NCI-H345 treated with DMSO at 0.1 percent for 48 hours (cell line): ENCODE measurements around the gene POLQ.
A peak's percentile ranks its signal among the peaks of the same experiment; 100 is the strongest.
"Not testable (repeated sequence)": the region's sequence is repeated elsewhere in the genome, so short reads cannot be mapped to it uniquely, and the experiment has no call there.

Source experiments
- DNase-seq: peaks from one replicate; lab custom pipeline; 2025; ENCODE audit not compliant: unreplicated experiment; lab: John Stamatoyannopoulos, UW

The POLQ gene

GRCh38 chr3:121545574-121546455, at the start of gene POLQ:
TSS of gene POLQ (minus strand) at chr3:121545988. CDS start at chr3:121545877, 111 bp downstream.
- DNase-seq, result peak; percentile 58

- no peak for DNase-seq
Measured at GRCh38 chr3:121594850-121595249, 49.1 kb upstream of the POLQ start.

- not testable (repeated sequence) for DNase-seq
Measured at GRCh38 chr3:121593806-121594205, 48.0 kb upstream of the POLQ start.

- peak; percentile 24 for DNase-seq
Measured at GRCh38 chr3:121592856-121593702, 47.3 kb upstream of the POLQ start, which contains the start of gene FBXO40. TSS of gene FBXO40 (plus strand) at chr3:121593379. CDS start at chr3:121620576, 27,197 bp downstream.

GRCh38 chr3:121584418-121584817, 38.6 kb upstream of the POLQ start:
- DNase-seq, result no peak

- no peak for DNase-seq
Measured at GRCh38 chr3:121581691-121582090, 35.9 kb upstream of the POLQ start.

GRCh38 chr3:121574449-121574848, 28.7 kb upstream of the POLQ start:
- DNase-seq, result no peak

- DNase-seq, result no peak
Measured at GRCh38 chr3:121567649-121568048, 21.9 kb upstream of the POLQ start, which contains the start of gene ARGFX. TSS of gene ARGFX (plus strand) at chr3:121567949. CDS start at chr3:121570714, 2,765 bp downstream.

- DNase-seq, result no peak
Measured at GRCh38 chr3:121566773-121567172, 21.0 kb upstream of the POLQ start.

GRCh38 chr3:121562148-121562547, 16.4 kb upstream of the POLQ start:
- DNase-seq, result no peak

GRCh38 chr3:121557426-121557934, 11.7 kb upstream of the POLQ start:
- no peak for DNase-seq

- no peak for DNase-seq
Measured at GRCh38 chr3:121552797-121553196, 7.0 kb upstream of the POLQ start.

- no peak for DNase-seq
Measured at GRCh38 chr3:121552379-121552778, 6.6 kb upstream of the POLQ start.

- DNase-seq, result no peak
Measured at GRCh38 chr3:121545049-121545573, 677 bp downstream of the POLQ start.

- DNase-seq, result no peak
Measured at GRCh38 chr3:121542924-121543323, 2.9 kb downstream of the POLQ start.

- no peak for DNase-seq
Measured at GRCh38 chr3:121531269-121531668, 14.5 kb downstream of the POLQ start.

GRCh38 chr3:121529308-121529707, 16.5 kb downstream of the POLQ start:
- no peak for DNase-seq

- DNase-seq, result no peak
Measured at GRCh38 chr3:121520510-121520909, 25.3 kb downstream of the POLQ start.

- DNase-seq, result no peak
Measured at GRCh38 chr3:121517953-121518655, 27.7 kb downstream of the POLQ start.

- no peak for DNase-seq
Measured at GRCh38 chr3:121515862-121516261, 29.9 kb downstream of the POLQ start.

GRCh38 chr3:121515313-121515712, 30.5 kb downstream of the POLQ start:
- no peak for DNase-seq
